Lower leg skin (tissue), 3 donors: ENCODE measurements around the gene CES4A.

Source experiments
- POLR2A ChIP-seq, 2 donors: fragments of 450-650 bp; IDR thresholded peaks; one replicate each; pipeline ENCODE4 v1.6.1; 2016 to 2017; ENCODE audit warnings: antibody characterized with exemption in 2 of 2, mild to moderate bottlenecking in 1 of 2, moderate library complexity in 1 of 2
- TF ChIP-seq, protein P1 (sequence below), 3 donors: fragments of 450-650 bp; IDR thresholded peaks; one replicate each; pipeline ENCODE4 v1.5.1; 2016; ENCODE audit warnings: antibody characterized with exemption in 3 of 3, mild to moderate bottlenecking in 3 of 3, moderate library complexity in 2 of 3

DNA sequence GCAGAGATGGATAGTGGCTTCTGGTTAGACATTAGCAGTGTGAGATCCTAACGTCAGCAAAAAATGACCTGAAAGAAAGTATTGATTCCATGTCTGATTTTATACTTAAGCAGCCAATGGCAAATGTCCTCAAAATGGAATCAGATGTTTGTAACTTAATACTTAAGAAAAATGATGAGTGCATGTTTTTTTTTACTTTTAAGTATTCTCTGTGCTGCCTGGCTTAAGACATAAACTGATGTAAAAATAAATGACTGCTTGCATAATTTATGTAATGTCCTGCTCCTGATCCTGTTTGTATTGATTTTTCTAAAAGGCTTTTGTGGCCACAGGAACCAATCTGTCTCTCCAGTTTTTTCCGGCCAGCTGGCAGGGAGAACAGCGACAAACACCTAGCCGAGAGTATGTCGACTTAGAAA is 47.9 kb downstream of the CES4A start:
- TF ChIP-seq, protein P1, sequence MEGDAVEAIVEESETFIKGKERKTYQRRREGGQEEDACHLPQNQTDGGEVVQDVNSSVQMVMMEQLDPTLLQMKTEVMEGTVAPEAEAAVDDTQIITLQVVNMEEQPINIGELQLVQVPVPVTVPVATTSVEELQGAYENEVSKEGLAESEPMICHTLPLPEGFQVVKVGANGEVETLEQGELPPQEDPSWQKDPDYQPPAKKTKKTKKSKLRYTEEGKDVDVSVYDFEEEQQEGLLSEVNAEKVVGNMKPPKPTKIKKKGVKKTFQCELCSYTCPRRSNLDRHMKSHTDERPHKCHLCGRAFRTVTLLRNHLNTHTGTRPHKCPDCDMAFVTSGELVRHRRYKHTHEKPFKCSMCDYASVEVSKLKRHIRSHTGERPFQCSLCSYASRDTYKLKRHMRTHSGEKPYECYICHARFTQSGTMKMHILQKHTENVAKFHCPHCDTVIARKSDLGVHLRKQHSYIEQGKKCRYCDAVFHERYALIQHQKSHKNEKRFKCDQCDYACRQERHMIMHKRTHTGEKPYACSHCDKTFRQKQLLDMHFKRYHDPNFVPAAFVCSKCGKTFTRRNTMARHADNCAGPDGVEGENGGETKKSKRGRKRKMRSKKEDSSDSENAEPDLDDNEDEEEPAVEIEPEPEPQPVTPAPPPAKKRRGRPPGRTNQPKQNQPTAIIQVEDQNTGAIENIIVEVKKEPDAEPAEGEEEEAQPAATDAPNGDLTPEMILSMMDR (IDR thresholded peaks at IDR 0.05) = no peak
- TF ChIP-seq POLR2A (IDR thresholded peaks at IDR 0.05) = no peak
